Posterior vena cava (tissue), 2 donors: ENCODE data around the gene FICD. TPM values are rescaled to one million over a fixed set of nuclear protein-coding genes. Genes with fewer than 3 reads are reported as not detected.
"Not testable (repeated sequence)": the region's sequence is repeated elsewhere in the genome, so short reads cannot be mapped to it uniquely, and the experiment has no call there.

Experiments used
- DNase-seq: peaks from one replicate; pipeline ENCODE4 v3.0.0-alpha.2; 2020; ENCODE audit warnings: low spot score
- intact Hi-C, 2 donors: fragments of 100-400 bp; cut with DNase I; formaldehyde crosslinking; loops; one replicate each; pipeline versions ENCODE4 v1.14.1 to v1.14.2; 2022 to 2023
- long read RNA-seq, 2 donors: library from polyadenylated mRNA; unstranded; transcript quantifications; one replicate each; pipeline ENCODE4 v2.0.0, GENCODE V29; 2020 to 2021
- total RNA-seq, 2 donors: library from RNA; stranded (reverse); fragmentation: NEBNext Ultra II Directional; extraction: Animal tissue kit (Norgen Biotek cat#: 25700); gene quantifications; one replicate each; pipeline ENCODE4 v1.2.1, GENCODE V29; 2021
- donor health status: DM: yes; HTN: yes; CAD: no.
- donor health status: DM: yes; HTN: yes; CAD: no.

Gene FICD
- total RNA-seq: 10 to 100 TPM in 1 of 2 donors, 1 to 10 TPM in 1; 10.0 to 11.3 TPM
- long read RNA-seq, donor 1, transcript FICD-204 (3 exons, 3,347 nt): major isoform, 10 of 15 reads
- long read RNA-seq, donor 1, partial matches to known transcripts: 2 of 15 reads
- long read RNA-seq, donor 1, other reads (novel, unspliced or antisense): 3 of 15 reads
- long read RNA-seq, donor 2, transcript FICD-204 (3 exons, 3,347 nt): major isoform, 99 of 103 reads
- long read RNA-seq, donor 2, partial matches to known transcripts: 0 of 103 reads
- long read RNA-seq, donor 2, other reads (novel, unspliced or antisense): 3 of 103 reads

GRCh38 chr12:108514973-108515814, at the start of gene FICD:
Gene FICD, plus strand, starts transcription at chr12:108515277. Its CDS starts 1,696 bp downstream, at chr12:108516973.
- intact Hi-C loops: no loop called here
- peak; percentile 100 for DNase-seq

- intact Hi-C loops: no loop called here
- no peak for DNase-seq
Observed at GRCh38 chr12:108465417-108465816, 49.7 kb upstream of the FICD start.

GRCh38 chr12:108468196-108468968, 46.7 kb upstream of the FICD start:
- intact Hi-C loops: no loop called here
- no peak for DNase-seq

GRCh38 chr12:108473400-108474055, 41.5 kb upstream of the FICD start:
- DNase-seq: no peak
- intact Hi-C loops: no loop called here

GRCh38 chr12:108475396-108475795, 39.7 kb upstream of the FICD start:
- DNase-seq: no peak
- intact Hi-C loops: no loop called here

- DNase-seq: no peak
- intact Hi-C loops: no loop called here
Observed at GRCh38 chr12:108477055-108477880, 37.8 kb upstream of the FICD start.

GRCh38 chr12:108477881-108478259, 37.2 kb upstream of the FICD start:
- intact Hi-C loops: no loop called here
- DNase-seq: no peak

GRCh38 chr12:108478611-108479206, 36.4 kb upstream of the FICD start:
- DNase-seq: no peak
- intact Hi-C loops: no loop called here

- intact Hi-C loops: no loop called here
- DNase-seq: no peak
Observed at GRCh38 chr12:108479364-108480070, 35.6 kb upstream of the FICD start.

GRCh38 chr12:108482717-108483212, 32.3 kb upstream of the FICD start:
- intact Hi-C loops: no loop called here
- no peak for DNase-seq

- intact Hi-C loops: no loop called here
- no peak for DNase-seq
Observed at GRCh38 chr12:108483213-108484059, 31.6 kb upstream of the FICD start.

- DNase-seq: no peak
- intact Hi-C loops: no loop called here
Observed at GRCh38 chr12:108484431-108484830, 30.6 kb upstream of the FICD start.

GRCh38 chr12:108484845-108485244, 30.2 kb upstream of the FICD start:
- no peak for DNase-seq
- intact Hi-C loops: no loop called here

GRCh38 chr12:108485371-108485770, 29.7 kb upstream of the FICD start:
- DNase-seq, intact Hi-C loops: not testable (repeated sequence)

- intact Hi-C loops, DNase-seq: not testable (repeated sequence)
Observed at GRCh38 chr12:108487029-108487428, 28.0 kb upstream of the FICD start.

GRCh38 chr12:108491256-108491655, 23.8 kb upstream of the FICD start:
- intact Hi-C loops: no loop called here
- no peak for DNase-seq

- intact Hi-C loops: no loop called here
- no peak for DNase-seq
Observed at GRCh38 chr12:108495054-108495453, 20.0 kb upstream of the FICD start.
